Activated CD8-positive, alpha-beta T cell treated with anti-CD3 and anti-CD28 coated beads for 36 hours (primary cell): Measurements from ENCODE around the gene LIPM. TPM values are rescaled to one million over a fixed set of nuclear protein-coding genes. Genes with fewer than 3 reads are reported as not detected.

Experiments used
- ATAC-seq: fragments of 200-7000 bp; cut with Tn5 transposase; one replicate; pipeline ENCODE4 v1.10.0; 2021; ENCODE audit warnings: mild to moderate bottlenecking, moderate library complexity
- CTCF ChIA-PET: fragments of 350-600 bp; sonication (Branson Sonifier 250); formaldehyde crosslinking; loops from one replicate; lab custom pipeline; 2021; ENCODE audit warnings: antibody characterized with exemption; lab: Charles Lee
- POLR2A ChIA-PET: fragments of 350-600 bp; sonication (Branson Sonifier 250); formaldehyde crosslinking; loops from one replicate; lab custom pipeline; 2021; ENCODE audit warnings: antibody characterized with exemption; lab: Charles Lee
- DNase-seq: peaks from one replicate; pipeline ENCODE4 v3.0.0-alpha.2; 2020
- H3K27ac Mint-ChIP-seq: one replicate; pipeline ENCODE4 v1.8.0; 2021; ENCODE audit warnings: mild to moderate bottlenecking, mixed read lengths
- H3K27me3 Mint-ChIP-seq: one replicate; pipeline ENCODE4 v1.8.0; 2021; ENCODE audit warnings: mixed read lengths
- H3K36me3 Mint-ChIP-seq: one replicate; pipeline ENCODE4 v1.8.0; 2021; ENCODE audit warnings: low read depth, mixed read lengths
- H3K4me1 Mint-ChIP-seq: one replicate; pipeline ENCODE4 v1.8.0; 2021; ENCODE audit warnings: low read depth, mixed read lengths
- H3K4me3 Mint-ChIP-seq: one replicate; pipeline ENCODE4 v1.8.0; 2021; ENCODE audit warnings: mild to moderate bottlenecking, moderate library complexity, mixed read lengths
- H3K9me3 Mint-ChIP-seq: one replicate; pipeline ENCODE4 v1.8.0; 2021; ENCODE audit warnings: mixed read lengths
- CTCF ChIP-seq: fragments of 200-600 bp; IDR thresholded peaks from one replicate; pipeline ENCODE4 v1.8.0; 2022; ENCODE audit warnings: antibody characterized with exemption, mild to moderate bottlenecking
- intact Hi-C: fragments of 100-400 bp; cut with micrococcal nuclease; formaldehyde crosslinking; loops from one replicate; pipeline ENCODE4 v1.10.0; 2022
- total RNA-seq, 2 experiments: library from RNA; stranded (reverse); gene quantifications; one replicate each; pipeline ENCODE4 v1.2.3, GENCODE V29; 2021

The LIPM gene
- total RNA-seq, 2 experiments from 2014 or later = not detected

GRCh38 chr10:88786032-88786770, 16.3 kb upstream of the LIPM start:
- intact Hi-C loops = no loop called here
- Mint-ChIP-seq H3K27ac (no peak overlapping the region), H3K9me3 (no peaks in the 10 kb centered on the region), H3K4me3 (no peak overlapping the region), H3K27me3 (peaks cover 1% of the 10 kb centered on the region), H3K36me3 (no peaks in the 10 kb centered on the region), H3K4me1 (peaks cover 3% of the 10 kb centered on the region)
- CTCF ChIA-PET = no interaction called here
- no peak for TF ChIP-seq CTCF
- ATAC-seq = no peak
- DNase-seq = no peak
- POLR2A ChIA-PET = no interaction called here

GRCh38 chr10:88787463-88787862, 15.1 kb upstream of the LIPM start:
- ATAC-seq (no peak), DNase-seq (no peak)
- H3K27me3 Mint-ChIP-seq = no peaks in the 10 kb centered on the region
- POLR2A ChIA-PET = interaction anchor here (0.7 to 1.0 kb wide), 2 partner anchors 21 kb away, joined by 3 read pairs; no protein-coding TSS in a partner anchor
- H3K27ac Mint-ChIP-seq = no peak overlapping the region
- no peak for TF ChIP-seq CTCF
- H3K4me1 Mint-ChIP-seq = peaks cover 12% of the 10 kb centered on the region
- intact Hi-C loops = no loop called here
- no peaks in the 10 kb centered on the region for H3K9me3 Mint-ChIP-seq
- H3K36me3 Mint-ChIP-seq = no peaks in the 10 kb centered on the region
- CTCF ChIA-PET = interaction anchor here (1.3 kb wide), 1 partner anchor 100 kb away, joined by 6 read pairs; no protein-coding TSS in a partner anchor
- no peak overlapping the region for H3K4me3 Mint-ChIP-seq

DNA sequence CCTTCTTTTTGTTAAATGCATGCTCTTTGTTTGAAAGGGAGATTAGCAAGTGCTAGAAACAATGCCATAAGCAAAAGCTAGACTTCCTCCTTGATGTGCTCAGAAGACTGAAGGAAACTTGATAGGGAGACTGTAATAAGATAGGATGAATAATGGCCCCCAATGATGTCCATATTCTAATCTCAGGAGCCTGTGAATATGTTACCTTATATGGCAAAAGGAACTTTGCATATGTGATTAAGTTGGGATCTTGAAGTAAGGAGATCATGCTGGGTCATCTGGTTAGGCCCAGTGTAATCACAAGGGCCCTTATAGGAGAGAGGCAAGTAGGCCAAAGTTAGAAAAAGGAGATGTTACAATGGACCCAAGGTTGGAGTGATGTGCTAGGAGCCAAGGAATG, 13.6 kb upstream of the LIPM start:
- intact Hi-C loops = no loop called here
- no peak overlapping the region for H3K4me3 Mint-ChIP-seq
- no peak for TF ChIP-seq CTCF
- peaks cover 3% of the 10 kb centered on the region for H3K9me3 Mint-ChIP-seq
- H3K36me3 Mint-ChIP-seq = no peaks in the 10 kb centered on the region
- no peak overlapping the region for H3K27ac Mint-ChIP-seq
- DNase-seq (no peak), ATAC-seq (no peak)
- no peaks in the 10 kb centered on the region for H3K27me3 Mint-ChIP-seq
- H3K4me1 Mint-ChIP-seq = peaks cover 21% of the 10 kb centered on the region
- POLR2A ChIA-PET = no interaction called here
- CTCF ChIA-PET = interaction anchor here (1.0 to 1.5 kb wide), 3 partner anchors 37 to 60 kb away, joined by 3 to 5 read pairs (median 3); no protein-coding TSS in a partner anchor

GRCh38 chr10:88791924-88792323, 10.6 kb upstream of the LIPM start:
- Mint-ChIP-seq H3K27me3 (peaks cover 1% of the 10 kb centered on the region), H3K27ac (no peak overlapping the region), H3K4me3 (no peak overlapping the region), H3K4me1 (peaks cover 30% of the 10 kb centered on the region), H3K9me3 (peaks cover 3% of the 10 kb centered on the region), H3K36me3 (no peaks in the 10 kb centered on the region)
- CTCF ChIA-PET = interaction anchor here (0.8 to 1.1 kb wide), 2 partner anchors 45 to 209 kb away, joined by 3 to 6 read pairs; partner anchors contain the start of gene RNLS
- POLR2A ChIA-PET = interaction anchor here (1.0 kb wide), 2 partner anchors 13 to 37 kb away, joined by 3 read pairs; no protein-coding TSS in a partner anchor
- DNase-seq = peak; percentile 9
- TF ChIP-seq CTCF = peak; percentile 57
- peak; percentile 41 for ATAC-seq
- intact Hi-C loops = loop anchor here (2.0 kb wide), 1 partner anchor 85 kb away; the partner anchor contains the start of gene LIPK

GRCh38 chr10:88792661-88793060, 9.9 kb upstream of the LIPM start:
- peak; percentile 28 for ATAC-seq
- H3K27ac Mint-ChIP-seq = no peak overlapping the region

More at GRCh38 chr10:88792661-88793060, 9.9 kb upstream of the LIPM start:
- H3K36me3 Mint-ChIP-seq = no peaks in the 10 kb centered on the region
- H3K4me1 Mint-ChIP-seq = peaks cover 30% of the 10 kb centered on the region
- POLR2A ChIA-PET = interaction anchor here (1.0 kb wide), 2 partner anchors 12 to 37 kb away, joined by 3 read pairs; no protein-coding TSS in a partner anchor
- H3K27me3 Mint-ChIP-seq = peaks cover 3% of the 10 kb centered on the region
- no peak for DNase-seq
- CTCF ChIA-PET = interaction anchor here (0.9 to 1.1 kb wide), 2 partner anchors 140 to 210 kb away, joined by 3 read pairs; partner anchors contain the start of gene RNLS
- peaks cover 3% of the 10 kb centered on the region for H3K9me3 Mint-ChIP-seq
- no peak for TF ChIP-seq CTCF
- no peak overlapping the region for H3K4me3 Mint-ChIP-seq
- intact Hi-C loops = loop anchor here (2.0 kb wide), 1 partner anchor 86 kb away; the partner anchor contains the start of gene LIPK
